Hematopoietic multipotent progenitor cell treated with erythropoietin and hydrocortisone succinate and interleukin-3 and kit ligand, for 4 days (in vitro differentiated cells): Measurements from ENCODE around the gene USP32.
A peak's percentile ranks its signal among the peaks of the same experiment; 100 is the strongest.
"Not testable (repeated sequence)": the region's sequence is repeated elsewhere in the genome, so short reads cannot be mapped to it uniquely, and the experiment has no call there.

Experiments used
- DNase-seq: peaks from one replicate; pipeline ENCODE4 v3.0.0-alpha.2; 2015

Gene USP32

GRCh38 chr17:60215895-60216294, 176.0 kb downstream of the USP32 start:
- DNase-seq, result not testable (repeated sequence)

- not testable (repeated sequence) for DNase-seq
Measured at GRCh38 chr17:60211282-60211681, 180.7 kb downstream of the USP32 start.

- DNase-seq, result not testable (repeated sequence)
Measured at GRCh38 chr17:60208302-60208701, 183.6 kb downstream of the USP32 start.

- not testable (repeated sequence) for DNase-seq
Measured at GRCh38 chr17:60205782-60206181, 186.2 kb downstream of the USP32 start.

GRCh38 chr17:60198630-60199029, 193.3 kb downstream of the USP32 start:
- not testable (repeated sequence) for DNase-seq

- DNase-seq, result not testable (repeated sequence)
Measured at GRCh38 chr17:60194141-60194540, 197.8 kb downstream of the USP32 start.

- DNase-seq, result no peak
Measured at GRCh38 chr17:60193482-60193881, 198.5 kb downstream of the USP32 start.

GRCh38 chr17:60193032-60193431, 198.9 kb downstream of the USP32 start:
- not testable (repeated sequence) for DNase-seq

GRCh38 chr17:60190032-60190431, 201.9 kb downstream of the USP32 start:
- DNase-seq, result not testable (repeated sequence)

- no peak for DNase-seq
Measured at GRCh38 chr17:60188759-60189158, 203.2 kb downstream of the USP32 start.

- peak; percentile 60 for DNase-seq
Measured at GRCh38 chr17:60186846-60187745, 204.8 kb downstream of the USP32 start.

GRCh38 chr17:60186372-60186771, 205.6 kb downstream of the USP32 start:
- DNase-seq, result not testable (repeated sequence)

- DNase-seq, result not testable (repeated sequence)
Measured at GRCh38 chr17:60180380-60180779, 211.6 kb downstream of the USP32 start.

GRCh38 chr17:60178180-60178579, 213.8 kb downstream of the USP32 start:
- not testable (repeated sequence) for DNase-seq

- DNase-seq, result not testable (repeated sequence)
Measured at GRCh38 chr17:60176763-60177162, 215.2 kb downstream of the USP32 start.

- not testable (repeated sequence) for DNase-seq
Measured at GRCh38 chr17:60174767-60175166, 217.2 kb downstream of the USP32 start.

GRCh38 chr17:60174035-60174434, 217.9 kb downstream of the USP32 start:
- DNase-seq, result no peak

- no peak for DNase-seq
Measured at GRCh38 chr17:60173304-60173819, 218.6 kb downstream of the USP32 start.

- DNase-seq, result no peak
Measured at GRCh38 chr17:60171753-60172079, 220.2 kb downstream of the USP32 start.

GRCh38 chr17:60170835-60171752, 220.8 kb downstream of the USP32 start:
- DNase-seq, result no peak

- peak; percentile 72 for DNase-seq
Measured at GRCh38 chr17:60169921-60170817, 221.8 kb downstream of the USP32 start.

- DNase-seq, result no peak
Measured at GRCh38 chr17:60168654-60169053, 223.3 kb downstream of the USP32 start.
